Stimulated activated CD4-positive, alpha-beta T cell treated with anti-CD3 and anti-CD28 coated beads, Interleukin-4, amount 100 ng/mL, for 24 hours (primary cell): ENCODE data around the gene STEAP4.

ENCODE experiments used
- DNase-seq: peaks from one replicate; pipeline ENCODE4 v3.0.0-alpha.2; 2020

STEAP4 gene

GRCh38 chr7:88306590-88307048 lies at the start of gene STEAP4:
Gene STEAP4, minus strand, starts transcription at chr7:88306894. Its CDS starts 22,625 bp downstream, at chr7:88284269.
- DNase-seq: no peak

DNA sequence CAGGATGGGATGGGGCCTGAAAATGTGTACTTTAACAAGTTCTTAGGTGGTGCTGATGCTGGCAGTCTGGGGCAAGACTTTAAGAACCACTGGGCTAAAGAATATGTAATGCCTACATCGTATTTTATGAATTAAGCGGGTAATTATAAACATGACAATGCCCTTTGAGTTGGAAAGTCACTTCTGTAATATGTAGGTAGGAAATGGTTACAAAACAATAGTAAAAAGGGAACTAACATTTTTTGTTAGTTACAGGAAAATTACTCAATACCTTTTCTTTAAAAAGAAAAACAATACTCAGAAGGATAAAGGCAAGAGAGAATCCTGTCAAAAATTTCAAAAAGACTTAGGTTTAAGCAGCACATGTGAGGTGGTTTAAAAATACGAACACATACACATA lies 48.3 kb upstream of the STEAP4 start:
- DNase-seq: no peak

DNA sequence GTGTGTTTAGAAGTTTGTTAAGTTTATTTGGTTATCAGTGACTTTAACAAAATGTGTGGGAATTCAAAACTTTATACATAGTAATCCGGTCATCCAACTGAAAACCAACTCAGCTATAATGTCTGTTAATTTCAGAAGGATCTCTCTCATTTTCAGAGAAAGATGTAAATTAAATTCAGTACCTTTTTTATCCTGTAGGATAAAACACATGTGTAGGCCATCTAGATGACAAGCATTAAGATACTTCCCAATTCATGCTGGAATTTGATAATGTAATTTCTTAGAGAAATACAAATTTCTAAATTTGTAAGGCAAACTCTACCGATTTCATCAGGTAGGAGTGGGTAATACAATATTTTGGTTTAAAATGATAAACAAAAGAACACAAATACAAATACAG lies 43.4 kb upstream of the STEAP4 start:
- no peak for DNase-seq

DNA sequence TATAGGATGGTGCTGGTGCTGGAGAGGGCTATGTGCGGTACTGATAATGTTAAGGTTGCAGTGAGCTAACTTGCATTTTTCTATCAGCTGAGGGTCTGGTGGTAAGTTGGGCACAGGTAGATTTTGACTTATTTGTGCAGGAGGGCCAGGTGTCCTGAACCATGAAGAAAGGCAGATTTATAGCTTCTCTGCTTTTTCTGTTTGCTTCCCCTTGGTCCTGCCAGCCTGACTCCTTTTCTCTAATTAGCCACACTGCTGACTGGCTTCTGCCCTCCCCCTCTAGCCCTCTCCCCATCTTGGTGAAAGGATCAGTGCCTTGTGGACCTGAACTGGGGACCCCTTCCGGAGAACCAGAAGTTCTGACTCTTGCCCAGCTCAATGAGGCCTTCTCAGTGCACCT lies 40.8 kb upstream of the STEAP4 start:
- DNase-seq: no peak

DNA sequence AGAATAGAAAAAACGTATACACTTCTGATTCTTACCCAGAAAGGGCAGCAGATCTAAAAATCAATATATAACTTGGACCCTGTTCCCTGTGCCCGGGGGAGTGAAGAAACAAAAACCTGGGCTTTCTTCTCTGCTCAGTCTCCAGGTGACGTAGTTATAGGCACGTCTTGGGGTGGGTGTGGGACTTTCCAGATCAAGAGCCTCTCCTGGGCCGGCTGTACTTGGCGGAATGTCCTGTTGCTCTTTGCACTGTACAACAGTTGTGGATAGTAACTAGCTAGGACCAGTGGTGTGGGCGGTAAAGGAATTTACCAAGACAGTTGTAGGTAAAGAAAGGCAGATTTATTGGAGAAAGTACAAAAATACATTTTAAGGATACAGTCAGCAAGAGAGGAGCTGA lies 40.4 kb upstream of the STEAP4 start:
- DNase-seq: no peak

GRCh38 chr7:88346357-88346756 lies 39.7 kb upstream of the STEAP4 start:
- DNase-seq: no peak

DNA sequence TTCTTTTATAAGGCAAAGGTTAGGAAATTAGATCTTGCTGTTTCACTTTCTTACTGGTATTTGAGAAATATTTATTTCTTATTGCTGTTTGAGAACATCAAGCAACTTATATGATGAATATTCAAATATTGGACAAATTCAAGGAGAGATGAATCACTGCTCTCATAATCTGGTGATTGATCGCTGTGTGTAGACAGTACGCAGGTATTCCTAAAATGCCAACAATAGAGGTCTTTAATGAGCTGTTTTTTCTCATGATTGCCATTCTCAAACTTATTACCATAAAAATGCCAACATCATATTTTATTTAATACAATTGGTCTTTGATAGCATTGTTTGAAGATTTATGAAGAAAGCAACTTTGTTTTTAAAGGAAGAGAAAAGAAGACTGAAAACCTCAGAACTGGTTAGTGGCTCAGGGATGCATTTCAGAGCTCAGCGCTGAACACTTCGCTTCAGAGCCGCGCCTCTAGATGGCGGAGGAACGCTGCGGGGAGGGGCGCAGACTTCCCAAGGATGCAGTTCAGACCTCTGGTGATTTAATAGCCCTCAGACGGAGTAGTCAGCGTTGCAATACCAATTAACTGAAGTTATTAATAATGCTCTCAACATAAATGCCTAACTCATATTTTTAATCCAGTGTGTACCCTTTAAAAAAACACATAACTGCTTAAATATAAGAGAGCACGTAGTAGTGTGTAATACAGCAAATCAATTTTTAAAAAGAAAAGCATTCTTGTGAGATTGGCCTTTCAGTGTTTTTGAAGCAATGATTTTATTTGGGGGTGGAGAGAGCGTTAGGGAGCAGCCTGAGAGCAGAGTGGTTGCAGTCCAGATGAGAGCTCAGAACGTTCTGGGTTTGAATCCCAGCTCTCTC lies 38.5 kb upstream of the STEAP4 start:
- DNase-seq: no peak

DNA sequence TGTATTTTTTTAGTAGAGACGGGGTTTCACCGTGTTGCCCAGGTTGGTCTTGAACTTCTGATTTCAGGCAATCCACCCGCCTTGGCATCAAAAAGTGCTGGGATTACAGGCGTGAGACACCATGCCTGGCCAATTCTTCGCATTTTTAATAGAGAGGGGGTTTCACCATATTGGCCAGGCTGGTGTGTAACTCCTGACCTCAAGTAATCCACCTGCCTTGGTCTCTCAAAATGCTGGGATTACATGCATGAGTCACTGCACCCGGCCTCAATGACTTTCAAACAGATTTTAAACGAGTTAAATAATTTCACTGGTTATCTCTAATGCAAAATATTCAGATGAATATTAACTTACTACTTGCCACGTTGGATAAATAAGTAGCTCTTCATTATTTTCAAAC lies 37.6 kb upstream of the STEAP4 start:
- DNase-seq: no peak

DNA sequence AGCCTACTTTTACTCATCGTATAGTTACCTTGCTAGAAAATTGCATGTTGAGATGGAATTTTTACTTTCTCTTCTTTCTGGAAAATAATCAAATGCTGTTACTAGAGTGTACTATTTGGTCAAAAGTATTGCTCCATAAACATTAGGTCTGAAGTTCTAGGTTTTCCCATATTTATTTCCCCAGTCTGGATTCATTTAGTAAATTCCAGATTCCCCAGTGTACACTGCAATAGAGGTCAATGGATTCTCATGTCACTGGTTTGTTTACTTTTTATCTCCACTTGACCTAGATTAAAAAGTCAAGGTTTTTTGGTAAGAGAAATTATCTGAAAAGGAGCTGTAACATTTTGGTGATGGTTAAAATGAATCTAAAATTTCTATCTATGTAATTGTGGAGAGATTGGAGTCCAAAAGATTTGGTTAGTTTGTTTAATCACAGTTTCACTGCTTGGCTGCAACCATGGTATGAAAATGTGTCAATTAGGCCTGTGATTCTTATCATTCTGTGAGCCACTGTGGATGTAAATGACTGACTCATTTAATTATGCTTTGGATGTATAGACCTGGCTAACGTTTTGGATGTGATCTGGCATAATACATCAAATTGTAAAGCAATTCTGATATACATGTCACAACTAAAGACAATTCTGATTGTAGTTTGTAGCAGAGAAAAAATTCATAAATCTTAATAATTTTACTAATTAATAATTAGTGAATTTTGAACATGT lies 32.7 kb upstream of the STEAP4 start:
- DNase-seq: no peak

DNA sequence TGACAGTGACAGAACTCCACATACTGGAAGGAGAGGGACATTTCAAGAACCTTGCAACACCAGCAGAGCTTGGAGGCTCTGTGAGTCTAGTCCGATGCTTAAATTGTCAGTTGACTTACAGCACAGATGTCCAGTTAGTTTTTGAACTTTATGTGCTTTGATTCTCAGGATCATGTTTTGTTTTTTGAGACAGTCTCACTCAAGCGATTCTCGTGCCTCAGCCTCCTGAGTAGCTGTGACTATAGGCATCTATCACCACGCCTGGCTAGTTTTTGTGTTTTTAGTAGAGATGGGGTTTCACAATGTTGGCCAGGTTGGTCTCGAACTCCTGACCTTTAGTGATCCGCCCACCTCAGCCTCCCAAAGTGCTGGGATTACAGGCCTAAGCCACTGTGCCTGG lies 31.8 kb upstream of the STEAP4 start:
- no peak for DNase-seq

- no peak for DNase-seq
These were observed 30.9 kb upstream of the STEAP4 start for GRCh38 chr7:88337572-88337971.

- no peak for DNase-seq
These were observed 24.6 kb upstream of the STEAP4 start for GRCh38 chr7:88331322-88331721.

DNA sequence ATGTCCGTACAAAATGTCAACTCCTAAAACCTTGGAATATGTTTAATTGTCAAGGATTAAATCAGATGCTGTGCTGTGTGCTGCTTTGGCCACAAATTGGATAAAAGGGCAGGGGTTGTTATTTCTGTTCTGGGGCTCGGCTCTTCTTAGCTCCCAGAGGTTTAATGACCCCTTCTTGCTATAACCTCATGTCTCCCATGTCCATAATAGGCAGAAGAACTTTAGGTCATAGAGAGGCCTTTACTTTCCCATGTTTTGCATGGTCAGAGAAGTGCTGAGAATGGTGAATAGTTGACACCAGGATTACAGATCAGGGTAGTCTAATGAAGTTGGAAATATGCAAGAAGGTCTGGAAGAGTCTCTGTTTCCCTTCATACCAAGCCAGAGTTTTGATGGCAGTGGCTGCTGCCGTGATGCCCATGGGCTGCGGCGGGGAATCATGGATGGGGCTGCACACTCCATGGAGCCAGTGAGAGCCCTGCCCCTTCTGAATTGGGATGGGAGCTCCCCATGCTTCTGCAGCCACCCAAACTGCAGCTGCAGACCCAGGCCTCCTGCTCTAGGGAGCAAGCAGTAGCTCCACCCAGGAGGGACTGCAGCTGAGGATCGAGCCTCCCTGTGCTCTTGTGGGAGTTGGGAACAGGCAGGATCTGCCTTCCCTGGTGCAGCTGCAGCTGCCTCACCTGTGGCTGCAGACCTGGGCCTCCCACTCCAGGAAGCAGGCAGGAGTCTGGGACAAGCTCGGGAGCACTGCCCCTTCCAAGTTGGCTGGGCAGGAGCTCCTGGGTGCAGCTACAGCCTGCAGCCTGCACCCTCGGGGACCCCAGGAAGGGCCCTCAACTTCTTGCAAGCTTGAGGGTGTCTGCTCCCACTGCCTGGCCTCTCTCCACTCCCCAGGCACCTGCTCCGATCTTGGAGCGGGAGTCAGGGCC lies 23.1 kb upstream of the STEAP4 start:
- no peak for DNase-seq

DNA sequence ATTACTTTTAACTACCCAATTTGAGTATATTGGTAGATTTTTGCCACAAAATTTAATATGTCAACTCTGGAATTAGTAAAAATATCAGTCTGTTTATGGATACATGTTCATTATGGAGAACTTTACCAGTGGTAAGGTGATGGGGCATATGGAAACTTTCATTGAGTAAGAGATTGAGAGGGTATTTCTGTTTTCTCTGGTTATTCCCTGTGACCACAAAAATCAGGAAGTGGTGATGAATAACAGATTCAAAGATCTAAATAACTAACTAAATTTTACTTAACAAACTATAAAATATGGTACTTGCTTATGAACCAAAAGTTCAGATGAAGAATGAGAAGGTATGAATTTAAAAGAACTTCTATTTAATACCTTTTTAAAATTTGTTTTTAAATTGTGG lies 22.1 kb upstream of the STEAP4 start:
- no peak for DNase-seq

DNA sequence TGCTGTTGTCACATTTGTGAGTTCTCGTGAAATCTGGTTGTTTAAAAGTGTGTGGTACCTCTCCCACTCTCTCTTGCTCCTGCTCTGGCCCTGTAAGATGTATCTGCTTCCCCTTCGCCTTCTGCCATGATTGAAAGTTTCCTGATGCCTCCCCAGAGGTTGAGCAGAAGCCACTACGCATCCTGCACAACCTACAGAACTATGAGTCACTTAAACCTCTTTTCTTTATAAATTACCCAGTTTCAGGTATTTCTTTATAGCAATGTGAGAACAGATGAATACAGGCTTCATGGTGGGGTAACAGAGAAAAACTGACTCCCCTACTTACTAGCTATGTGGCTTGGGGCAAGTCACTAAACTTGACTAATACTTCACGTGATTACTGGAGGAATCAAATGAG lies 18.0 kb upstream of the STEAP4 start:
- no peak for DNase-seq

GRCh38 chr7:88322151-88322550 lies 15.5 kb upstream of the STEAP4 start:
- no peak for DNase-seq

DNA sequence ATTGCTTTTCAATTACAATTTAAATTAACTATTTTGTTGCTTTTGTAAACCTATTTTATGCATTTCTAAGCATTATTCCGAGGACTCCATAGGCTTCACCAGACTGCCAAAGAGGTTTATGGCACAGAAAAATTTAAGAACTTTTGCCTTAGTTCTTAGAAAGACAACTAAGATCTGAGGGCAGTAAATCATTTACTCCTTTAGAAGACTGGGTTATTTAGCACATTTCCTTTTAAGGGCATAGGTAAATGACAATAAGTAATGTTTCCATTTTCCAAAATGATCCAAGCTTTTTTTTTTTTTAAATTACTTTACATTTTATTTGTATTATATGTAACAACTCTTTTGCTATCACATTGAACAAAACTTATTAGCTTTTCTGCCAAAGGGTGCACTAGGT lies 15.0 kb upstream of the STEAP4 start:
- DNase-seq: no peak

GRCh38 chr7:88318196-88318595 lies 11.5 kb upstream of the STEAP4 start:
- no peak for DNase-seq

DNA sequence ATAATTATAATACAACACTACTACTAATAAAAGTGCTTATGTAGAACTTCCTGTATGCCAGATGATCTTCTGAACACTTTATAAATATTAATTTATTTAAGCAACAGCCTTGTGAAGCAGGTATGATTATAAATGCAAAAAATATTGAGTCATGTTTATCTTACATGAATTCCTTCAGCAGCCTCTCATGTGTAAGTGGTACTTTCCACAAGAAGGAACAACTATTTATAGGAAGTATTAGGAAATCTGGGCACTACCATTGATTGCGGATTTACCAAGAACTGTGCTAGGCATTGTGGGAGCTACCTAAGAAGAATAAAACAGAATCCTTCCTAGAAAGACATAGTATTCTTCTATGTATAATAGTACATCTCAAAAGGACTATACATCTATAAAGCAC lies 10.7 kb upstream of the STEAP4 start:
- DNase-seq: no peak

GRCh38 chr7:88316456-88316855 lies 9.8 kb upstream of the STEAP4 start:
- no peak for DNase-seq

DNA sequence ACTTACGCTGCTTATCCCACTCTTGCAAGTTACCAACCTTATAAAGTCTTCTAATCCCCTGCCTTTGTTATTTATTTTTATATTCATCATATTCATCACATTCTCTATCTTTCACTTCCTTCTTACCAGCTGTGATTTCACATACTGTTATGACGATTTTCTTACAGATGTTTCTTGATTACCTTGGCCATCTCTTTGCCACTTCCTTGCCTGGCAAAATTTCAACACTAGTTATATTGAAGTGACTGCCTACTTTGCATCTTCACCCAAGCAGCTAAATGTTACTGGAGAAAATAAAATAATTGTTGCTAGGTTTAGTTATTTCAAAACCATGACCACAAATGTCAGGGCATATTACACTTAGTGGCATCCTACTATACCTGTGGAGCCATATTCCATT lies 8.8 kb upstream of the STEAP4 start:
- no peak for DNase-seq

- no peak for DNase-seq
These were observed 7.4 kb upstream of the STEAP4 start for GRCh38 chr7:88314061-88314491.

DNA sequence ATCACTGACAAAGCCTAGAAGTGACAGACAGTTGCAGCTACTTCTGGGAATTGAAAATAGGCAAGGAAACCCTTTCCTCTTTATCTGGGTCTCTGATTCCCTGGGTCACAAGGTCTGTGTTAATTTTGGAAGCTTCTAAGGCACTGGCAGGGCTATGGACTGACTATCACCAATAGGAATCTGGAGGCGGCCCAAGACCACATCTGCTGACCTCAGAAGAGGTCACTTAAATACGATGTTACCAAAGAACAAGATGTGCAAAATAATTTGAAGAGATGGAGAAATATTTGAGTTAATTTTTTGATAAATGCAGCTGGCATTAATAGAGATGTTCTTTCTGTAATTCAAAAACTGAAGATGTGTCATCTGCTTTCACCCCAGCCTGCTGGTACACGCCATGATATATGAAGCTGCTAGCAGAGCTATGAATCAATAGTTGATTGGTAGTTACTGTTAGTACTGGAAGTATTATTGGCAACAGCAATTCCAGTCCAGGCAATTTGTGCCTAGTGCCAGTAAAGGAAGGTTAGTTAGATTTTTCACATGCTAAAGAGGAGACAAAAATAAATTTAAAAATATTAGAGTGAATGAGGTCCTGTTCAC lies 5.5 kb upstream of the STEAP4 start:
- DNase-seq: no peak
